ENCODE results near the gene TNNC1.

- TF ChIP-seq, protein P1, sequence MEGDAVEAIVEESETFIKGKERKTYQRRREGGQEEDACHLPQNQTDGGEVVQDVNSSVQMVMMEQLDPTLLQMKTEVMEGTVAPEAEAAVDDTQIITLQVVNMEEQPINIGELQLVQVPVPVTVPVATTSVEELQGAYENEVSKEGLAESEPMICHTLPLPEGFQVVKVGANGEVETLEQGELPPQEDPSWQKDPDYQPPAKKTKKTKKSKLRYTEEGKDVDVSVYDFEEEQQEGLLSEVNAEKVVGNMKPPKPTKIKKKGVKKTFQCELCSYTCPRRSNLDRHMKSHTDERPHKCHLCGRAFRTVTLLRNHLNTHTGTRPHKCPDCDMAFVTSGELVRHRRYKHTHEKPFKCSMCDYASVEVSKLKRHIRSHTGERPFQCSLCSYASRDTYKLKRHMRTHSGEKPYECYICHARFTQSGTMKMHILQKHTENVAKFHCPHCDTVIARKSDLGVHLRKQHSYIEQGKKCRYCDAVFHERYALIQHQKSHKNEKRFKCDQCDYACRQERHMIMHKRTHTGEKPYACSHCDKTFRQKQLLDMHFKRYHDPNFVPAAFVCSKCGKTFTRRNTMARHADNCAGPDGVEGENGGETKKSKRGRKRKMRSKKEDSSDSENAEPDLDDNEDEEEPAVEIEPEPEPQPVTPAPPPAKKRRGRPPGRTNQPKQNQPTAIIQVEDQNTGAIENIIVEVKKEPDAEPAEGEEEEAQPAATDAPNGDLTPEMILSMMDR (IDR thresholded peaks at IDR 0.05), result no peak
- no peak for TF ChIP-seq POLR2A (IDR thresholded peaks at IDR 0.05)
Observed at GRCh38 chr3:52434491-52435115, 19.2 kb downstream of the TNNC1 start.

Data from testis (tissue), 2 donors.